Measurements from ENCODE around the gene JHY. TPM values are rescaled to one million over a fixed set of nuclear protein-coding genes. Genes with fewer than 3 reads are reported as not detected.

The JHY gene
- total and polyA plus RNA-seq, 2 of the 8 experiments (the other 6 are each of a cell fraction or from before 2014, with no cell fraction given), result 0.29 to 0.91 TPM

GRCh38 chr11:122951211-122951610 lies 68.7 kb downstream of the JHY start (continued):
- TF ChIP-seq CTCF (IDR thresholded peaks at IDR 0.05; ENCODE audit: control extremely low read depth in 1 of 3, insufficient read depth in 1 of 3, low read depth in 1 of 3, low read length in 3 of 3) (no peak), BCL11A (IDR thresholded peaks at IDR 0.05; ENCODE audit: low read depth in 2 of 2, low read length in 2 of 2) (no peak), CTBP2 (IDR thresholded peaks at IDR 0.05; ENCODE audit: borderline replicate concordance, insufficient read depth, insufficient read length, low read length) (no peak)

Data from H1 (cell line).